ENCODE results near the gene RPS6KC1. TPM values are rescaled to one million over a fixed set of nuclear protein-coding genes. Genes with fewer than 3 reads are reported as not detected.

The RPS6KC1 gene
- total and polyA plus RNA-seq, 2 of the 4 experiments (the other 2 are of a cell fraction) = 7.9 to 23.7 TPM

GRCh38 chr1:213286235-213286634 lies 235.2 kb downstream of the RPS6KC1 start:
- CTCF ChIA-PET = interaction anchor here (0.5 kb wide), 1 partner anchor 19 kb away, joined by 3 read pairs; no protein-coding TSS in a partner anchor
- in situ Hi-C loops (cut with MboI; ENCODE audit: low sequenced_read_pairs) = no loop called here
- Histone ChIP-seq H3K9ac (ENCODE audit: low read depth, low read length) (no peak overlapping the region), H3K27ac (ENCODE audit: insufficient read depth, low read length) (no peak overlapping the region), H3K27me3 (ENCODE audit: control insufficient read depth, insufficient read depth, low read length) (no peaks in the 10 kb centered on the region), H2AK5ac (ENCODE audit: low read depth, low read length) (no peak overlapping the region), H4K5ac (ENCODE audit: low read depth, low read length) (no peak overlapping the region), H3K18ac (ENCODE audit: low read depth, low read length) (no peak overlapping the region), H3K4me3 (ENCODE audit: insufficient read depth, low read depth, low read length) (no peak overlapping the region), H2AK9ac (replicated peaks; ENCODE audit: low read depth, low read length, poor library complexity) (no peak overlapping the region), H3K23ac (ENCODE audit: low read depth, low read length) (no peak overlapping the region), H2BK120ac (ENCODE audit: low read depth, low read length) (no peak overlapping the region), H3K4me1 (ENCODE audit: control insufficient read depth, insufficient read depth, low read length) (peaks cover 7% of the 10 kb centered on the region), H3K56ac (ENCODE audit: extremely low read depth, insufficient read depth, low read length) (no peak overlapping the region), H3K9me1 (ENCODE audit: insufficient read depth, low read length) (no peaks in the 10 kb centered on the region), H4K20me1 (ENCODE audit: insufficient read depth, low read length) (no peaks in the 10 kb centered on the region), H3K9me3 (ENCODE audit: control insufficient read depth, insufficient read depth, low read length) (peaks cover 2% of the 10 kb centered on the region; the same call in 1 of the 2 replicates), H4K8ac (ENCODE audit: low read depth in 2 of 2, low read length in 2 of 2) (no peak overlapping the region), H4K91ac (ENCODE audit: insufficient read depth, low read depth, low read length) (no peak overlapping the region), H2BK5ac (ENCODE audit: low read depth, low read length, poor library complexity, severe bottlenecking) (no peak overlapping the region), H2BK15ac (ENCODE audit: low read depth, low read length) (no peak overlapping the region), H3K36me3 (ENCODE audit: control insufficient read depth, insufficient read depth, low read length) (no peaks in the 10 kb centered on the region), H3K4ac (ENCODE audit: low read depth, low read length) (no peak overlapping the region), H2BK20ac (ENCODE audit: low read depth, low read length) (no peak overlapping the region), H3K4me2 (ENCODE audit: low read depth, low read length) (no peak overlapping the region), H3K14ac (replicated peaks; ENCODE audit: low read depth, low read length) (no peak overlapping the region), H3K79me1 (ENCODE audit: low read depth in 1 of 2, low read length in 2 of 2) (no peaks in the 10 kb centered on the region), H2AFZ (replicated peaks; ENCODE audit: low read length, poor library complexity) (no peak overlapping the region)
- no TSS peak for BruUV-seq (replicated peaks)
- intact Hi-C loops (cut with micrococcal nuclease) = no loop called here
- TF ChIP-seq CHD1 (IDR thresholded peaks at IDR 0.05; ENCODE audit: low read depth, low read length) (no peak), CTCF (conservative IDR thresholded peaks at IDR 0.05; ENCODE audit: low read depth, low read length) (peak; percentile 17; the same call in 1 of the 2 replicates)
- no peak for DNase-seq
- no peak for ATAC-seq (ENCODE audit: low read depth)
- dilution Hi-C loops (cut with HindIII; ENCODE audit: low sequenced_read_pairs, unreplicated experiment) = no loop called here
- POLR2A ChIA-PET (ENCODE audit: unreplicated experiment) = no interaction called here
- no CpG with 5 or more reads among the region's 1 CpG for WGBS, 2 experiments (ENCODE audit: extremely low coverage in 2 of 2, insufficient read length in 1 of 2)
